Liver (tissue), 9 donors: ENCODE measurements around the gene ID4. TPM values are rescaled to one million over a fixed set of nuclear protein-coding genes. Genes with fewer than 3 reads are reported as not detected.

Experiments used
- DNase-seq: peaks from one replicate; pipeline ENCODE4 v3.0.0-alpha.2; 2017; ENCODE audit warnings: low spot score
- H3K27ac ChIP-seq, 2 donors: one replicate each; pipeline ENCODE4 v1.7.0; 2013; ENCODE audit warnings: inconsistent platforms in 2 of 2, low read length in 2 of 2, control low read depth in 1 of 2, low read depth in 1 of 2, mild to moderate bottlenecking in 1 of 2
- H3K27me3 ChIP-seq, 4 donors: one replicate each; pipeline versions ENCODE4 v1.6.1 to v1.7.0; 2013; ENCODE audit warnings: low read length in 3 of 4, inconsistent platforms in 1 of 4, mild to moderate bottlenecking in 1 of 4, moderate library complexity in 1 of 4; ENCODE audit not compliant: control insufficient read depth in 4 of 4, insufficient read depth in 4 of 4
- H3K36me3 ChIP-seq, 4 donors: one replicate each; pipeline versions ENCODE4 v1.6.1 to v1.7.0; 2013; ENCODE audit warnings: low read length in 3 of 4, mild to moderate bottlenecking in 3 of 4, low read depth in 1 of 4, moderate library complexity in 1 of 4; ENCODE audit not compliant: control insufficient read depth in 4 of 4, insufficient read depth in 3 of 4
- H3K4me1 ChIP-seq, 4 donors: one replicate each; pipeline versions ENCODE4 v1.6.1 to v1.7.0; 2013; ENCODE audit warnings: low read length in 3 of 4, mild to moderate bottlenecking in 3 of 4, moderate library complexity in 1 of 4; ENCODE audit not compliant: control insufficient read depth in 4 of 4, insufficient read depth in 4 of 4
- H3K4me3 ChIP-seq, 3 donors: one replicate each; pipeline versions ENCODE4 v1.6.1 to v1.7.0; 2013; ENCODE audit warnings: low read length in 3 of 3, control low read depth in 1 of 3, low read depth in 1 of 3, mild to moderate bottlenecking in 1 of 3
- H3K9ac ChIP-seq, 2 donors: one replicate each; pipeline ENCODE4 v1.7.0; 2013; ENCODE audit warnings: low read length in 2 of 2, mild to moderate bottlenecking in 2 of 2, moderate library complexity in 2 of 2, control low read depth in 1 of 2, low read depth in 1 of 2
- H3K9me3 ChIP-seq, 4 donors: one replicate each; pipeline versions ENCODE4 v1.6.1 to v1.7.0; 2013; ENCODE audit warnings: low read length in 3 of 4; ENCODE audit not compliant: control insufficient read depth in 4 of 4
- EGR1 ChIP-seq, 2 donors: IDR thresholded peaks; 2 replicates each; pipeline ENCODE4 v1.6.1; 2016 to 2018; ENCODE audit warnings: antibody characterized with exemption in 2 of 2, low read depth in 2 of 2
- FOXA1 ChIP-seq: IDR thresholded peaks from 2 replicates; pipeline ENCODE4 v1.6.1; 2016; ENCODE audit warnings: antibody characterized with exemption
- FOXA2 ChIP-seq: IDR thresholded peaks from 2 replicates; pipeline ENCODE4 v1.6.1; 2016; ENCODE audit warnings: antibody characterized with exemption
- GABPA ChIP-seq, 2 donors: IDR thresholded peaks in 1 of 2; conservative IDR thresholded peaks in 1 of 2; 2 replicates each; pipeline ENCODE4 v1.6.1; 2016; ENCODE audit warnings: antibody characterized with exemption in 2 of 2, mild to moderate bottlenecking in 1 of 2, moderate library complexity in 1 of 2
- HNF4A ChIP-seq, 2 donors: conservative IDR thresholded peaks; 2 replicates each; pipeline ENCODE4 v1.6.1; 2016; ENCODE audit warnings: antibody characterized with exemption in 2 of 2, mild to moderate bottlenecking in 2 of 2
- HNF4G ChIP-seq: IDR thresholded peaks from 2 replicates; pipeline ENCODE4 v1.6.1; 2016; ENCODE audit warnings: antibody characterized with exemption
- JUND ChIP-seq, 2 donors: IDR thresholded peaks; 2 replicates each; pipeline ENCODE4 v1.6.1; 2016; ENCODE audit warnings: antibody characterized with exemption in 2 of 2
- NR2F2 ChIP-seq: IDR thresholded peaks from 2 replicates; pipeline ENCODE4 v1.6.1; 2016; ENCODE audit warnings: antibody characterized with exemption
- RAD21 ChIP-seq, 2 donors: IDR thresholded peaks; 2 replicates each; pipeline ENCODE4 v1.6.1; 2016; ENCODE audit warnings: antibody characterized with exemption in 2 of 2, mild to moderate bottlenecking in 2 of 2
- SP1 ChIP-seq: IDR thresholded peaks from 2 replicates; pipeline ENCODE4 v1.6.1; 2018; ENCODE audit warnings: antibody characterized with exemption, mild to moderate bottlenecking
- TAF1 ChIP-seq: conservative IDR thresholded peaks from 2 replicates; pipeline ENCODE4 v1.6.1; 2016; ENCODE audit warnings: antibody characterized with exemption, mild to moderate bottlenecking
- YY1 ChIP-seq: IDR thresholded peaks from 2 replicates; pipeline ENCODE4 v1.6.1; 2016; ENCODE audit warnings: antibody characterized with exemption, mild to moderate bottlenecking
- ZBTB33 ChIP-seq: IDR thresholded peaks from 2 replicates; pipeline ENCODE4 v1.6.1; 2016; ENCODE audit warnings: antibody characterized with exemption
- WGBS: extraction: QIAGEN DNeasy Blood & Tissue Kit; methylation state at CpG from one replicate; pipeline ENCODE4 v1.1.7; 2013; 5-methylcytosine and 5-hydroxymethylcytosine counted together
- polyA plus RNA-seq, 2 donors: library from polyadenylated mRNA; stranded (reverse) in 1 of 2; unstranded in 1 of 2; fragments of 200-250 nt in 1 of 2; fragments of >200 nt in 1 of 2; fragmentation: Nextera tagmentation in 1 of 2; extraction: Ambion mirVana in 1 of 2; gene quantifications; one replicate each; pipeline versions ENCODE4 v1.2.1 to v1.2.3, GENCODE V29; 2013 to 2015
- total RNA-seq, 2 donors: library from RNA; depleted of rRNA; stranded (reverse); fragments of >200 nt; gene quantifications; one replicate each; pipeline ENCODE4 v1.2.3, GENCODE V29; 2014
- TF ChIP-seq, protein P1 (sequence below): fragments of 150-350 bp; IDR thresholded peaks from 2 replicates; pipeline ENCODE4 v1.5.1; 2017; ENCODE audit warnings: improper control_type of control experiment, low read depth, low read length; ENCODE audit not compliant: missing input control
- TF ChIP-seq, protein P2 (sequence below): IDR thresholded peaks from 2 replicates; pipeline ENCODE4 v1.6.1; 2016; ENCODE audit warnings: antibody characterized with exemption
- TF ChIP-seq, protein P3 (sequence below): IDR thresholded peaks from 2 replicates; pipeline ENCODE4 v1.6.1; 2016; ENCODE audit warnings: antibody characterized with exemption
- donor health status: healthy.
- donor health status: healthy.
- donor health status: healthy.
- donor health status: healthy.
- donor health status: healthy.

The ID4 gene
- total and polyA plus RNA-seq, 4 donors: 0.38 to 3.7 (median 1.2) TPM

DNA sequence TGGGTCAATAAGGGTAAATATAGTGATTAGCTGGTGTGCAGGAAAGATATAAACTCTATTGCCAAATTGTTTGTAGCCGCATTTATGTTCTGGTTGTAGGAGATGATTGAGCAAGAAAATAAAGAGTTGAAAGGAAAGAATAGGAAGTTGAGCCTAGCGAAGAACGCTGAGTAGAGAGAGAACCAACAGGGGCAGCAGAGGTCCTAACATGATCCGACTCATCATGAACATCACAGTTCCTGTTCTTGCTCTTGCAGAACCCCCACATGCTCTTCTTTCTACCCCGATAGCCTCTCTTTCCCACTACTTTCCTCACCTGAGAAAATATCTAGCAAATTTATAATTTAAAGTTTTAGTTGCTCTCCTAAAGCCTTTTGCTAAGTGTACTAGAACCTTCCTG lies 9.9 kb upstream of the ID4 start:
- DNase-seq: no peak
- no peaks in the 10 kb centered on the region for H3K36me3 ChIP-seq
- no peak for TF ChIP-seq ZBTB33
- TF ChIP-seq FOXA1: no peak
- no peak for TF ChIP-seq JUND (IDR thresholded peaks at IDR 0.05)
- no peak for TF ChIP-seq TAF1
- no peak for TF ChIP-seq RAD21 (IDR thresholded peaks at IDR 0.05)
- no peak for TF ChIP-seq HNF4G
- no peak for TF ChIP-seq GABPA (IDR thresholded peaks at IDR 0.05 in 1 of 2, conservative IDR thresholded peaks at IDR 0.05 in 1 of 2)
- TF ChIP-seq YY1: no peak
- TF ChIP-seq EGR1 (IDR thresholded peaks at IDR 0.05; ENCODE audit: low read depth in 2 of 2): no peak
- H3K4me3 ChIP-seq: no peak overlapping the region
- peaks cover 0 to 5% (median 0%) of the 10 kb centered on the region in 4 donors for H3K27me3 ChIP-seq
- H3K27ac ChIP-seq: no peak overlapping the region
- WGBS: 93% methylated on average over 5 of the region's 5 CpGs
- peaks cover 0 to 8% (median 0%) of the 10 kb centered on the region in 4 donors for H3K9me3 ChIP-seq
- H3K4me1 ChIP-seq: no peaks in the 10 kb centered on the region
- no peak overlapping the region for H3K9ac ChIP-seq

- no peak overlapping the region for H3K9ac ChIP-seq
- 87% methylated on average over 1 of the region's 1 CpG for WGBS
- no peak for DNase-seq
- no peaks in the 10 kb centered on the region for H3K4me1 ChIP-seq
- H3K27me3 ChIP-seq: peaks cover 0 to 6% (median 1%) of the 10 kb centered on the region in 4 donors
- no peak overlapping the region for H3K27ac ChIP-seq
- H3K36me3 ChIP-seq: no peaks in the 10 kb centered on the region
- H3K9me3 ChIP-seq: peaks cover 0 to 8% (median 0%) of the 10 kb centered on the region in 4 donors
- TF ChIP-seq RAD21 (IDR thresholded peaks at IDR 0.05) (no peak), HNF4G (no peak), TAF1 (no peak), JUND (IDR thresholded peaks at IDR 0.05) (no peak), NR2F2 (no peak), FOXA2 (no peak)
- TF ChIP-seq, protein P1, sequence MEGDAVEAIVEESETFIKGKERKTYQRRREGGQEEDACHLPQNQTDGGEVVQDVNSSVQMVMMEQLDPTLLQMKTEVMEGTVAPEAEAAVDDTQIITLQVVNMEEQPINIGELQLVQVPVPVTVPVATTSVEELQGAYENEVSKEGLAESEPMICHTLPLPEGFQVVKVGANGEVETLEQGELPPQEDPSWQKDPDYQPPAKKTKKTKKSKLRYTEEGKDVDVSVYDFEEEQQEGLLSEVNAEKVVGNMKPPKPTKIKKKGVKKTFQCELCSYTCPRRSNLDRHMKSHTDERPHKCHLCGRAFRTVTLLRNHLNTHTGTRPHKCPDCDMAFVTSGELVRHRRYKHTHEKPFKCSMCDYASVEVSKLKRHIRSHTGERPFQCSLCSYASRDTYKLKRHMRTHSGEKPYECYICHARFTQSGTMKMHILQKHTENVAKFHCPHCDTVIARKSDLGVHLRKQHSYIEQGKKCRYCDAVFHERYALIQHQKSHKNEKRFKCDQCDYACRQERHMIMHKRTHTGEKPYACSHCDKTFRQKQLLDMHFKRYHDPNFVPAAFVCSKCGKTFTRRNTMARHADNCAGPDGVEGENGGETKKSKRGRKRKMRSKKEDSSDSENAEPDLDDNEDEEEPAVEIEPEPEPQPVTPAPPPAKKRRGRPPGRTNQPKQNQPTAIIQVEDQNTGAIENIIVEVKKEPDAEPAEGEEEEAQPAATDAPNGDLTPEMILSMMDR: no peak
- TF ChIP-seq, protein P2, sequence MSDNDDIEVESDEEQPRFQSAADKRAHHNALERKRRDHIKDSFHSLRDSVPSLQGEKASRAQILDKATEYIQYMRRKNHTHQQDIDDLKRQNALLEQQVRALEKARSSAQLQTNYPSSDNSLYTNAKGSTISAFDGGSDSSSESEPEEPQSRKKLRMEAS: no peak
- no peak overlapping the region for H3K4me3 ChIP-seq
These were observed 9.3 kb upstream of the ID4 start for GRCh38 chr6:19827903-19828302.

DNA sequence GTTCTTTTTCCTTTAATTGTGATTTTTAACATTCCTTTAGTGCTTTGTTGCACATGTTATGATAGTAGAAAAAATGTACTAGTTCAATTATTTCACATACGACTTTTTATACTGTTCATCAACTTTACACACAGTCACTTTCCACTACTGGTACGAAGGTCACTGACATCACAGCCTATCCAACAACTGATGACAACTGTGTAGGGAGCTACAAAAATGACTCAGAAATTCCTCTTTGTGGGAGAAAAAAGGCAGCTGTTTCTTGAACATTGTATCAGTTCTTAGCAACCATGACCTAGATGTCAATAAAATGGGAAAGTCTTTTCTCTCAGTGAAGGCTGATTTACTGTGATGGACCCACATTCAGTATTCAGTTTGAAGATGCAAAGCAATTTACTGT lies 7.0 kb upstream of the ID4 start:
- WGBS: 65% methylated on average over 2 of the region's 2 CpGs
- Histone ChIP-seq H3K4me3 (no peak overlapping the region), H3K9ac (no peak overlapping the region), H3K4me1 (no peaks in the 10 kb centered on the region), H3K36me3 (no peaks in the 10 kb centered on the region), H3K27me3 (peaks cover 0 to 4% (median 2%) of the 10 kb centered on the region in 4 donors), H3K9me3 (peaks cover 0 to 8% (median 0%) of the 10 kb centered on the region in 4 donors), H3K27ac (no peak overlapping the region)
- DNase-seq: no peak
- TF ChIP-seq HNF4G (no peak), SP1 (no peak), TAF1 (no peak), YY1 (no peak), EGR1 (IDR thresholded peaks at IDR 0.05; ENCODE audit: low read depth in 2 of 2) (no peak), RAD21 (IDR thresholded peaks at IDR 0.05) (no peak), FOXA1 (no peak), HNF4A (conservative IDR thresholded peaks at IDR 0.05) (no peak), ZBTB33 (no peak)
- TF ChIP-seq, protein P3, sequence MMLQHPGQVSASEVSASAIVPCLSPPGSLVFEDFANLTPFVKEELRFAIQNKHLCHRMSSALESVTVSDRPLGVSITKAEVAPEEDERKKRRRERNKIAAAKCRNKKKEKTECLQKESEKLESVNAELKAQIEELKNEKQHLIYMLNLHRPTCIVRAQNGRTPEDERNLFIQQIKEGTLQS: no peak
- TF ChIP-seq, protein P1: no peak
